H1 (cell line): ENCODE results near the gene SH2D2A. TPM values are rescaled to one million over a fixed set of nuclear protein-coding genes. Genes with fewer than 3 reads are reported as not detected.

Source experiments
- CTCF ChIA-PET: fragments of 300-600 bp; sonication (Branson Sonifier 250); formaldehyde crosslinking; loops from one replicate; lab custom pipeline; 2021; ENCODE audit not compliant: partially characterized antibody; lab: Charles Lee
- POLR2A ChIA-PET: fragments of 300-600 bp; sonication (Branson Sonifier 250); formaldehyde crosslinking; loops from one replicate; lab custom pipeline; 2021; ENCODE audit warnings: inconsistent platforms; ENCODE audit not compliant: partially characterized antibody; lab: Charles Lee
- DNase-seq, 2 experiments: peaks; one replicate each; pipeline versions ENCODE4 v3.0.0 to v3.0.0-alpha.2; 2010 to 2022; ENCODE audit warnings: low spot score in 2 of 2, low read depth in 1 of 2, mixed read lengths in 1 of 2
- FAIRE-seq: peaks from 2 replicates; lab custom pipeline; 2011; peaks lifted over from hg19 to GRCh38; lab: Jason Lieb, UNC
- H2AFZ ChIP-seq: 2 replicates; pipeline ENCODE4 v1.8.1; 2012; ENCODE audit warnings: low read length, inconsistent platforms
- H2AK5ac ChIP-seq: 2 replicates; pipeline ENCODE4 v1.6.1; 2013; ENCODE audit warnings: low read depth, low read length
- H2BK120ac ChIP-seq: replicated peaks from 2 replicates; pipeline ENCODE3; 2013; ENCODE audit warnings: low read depth, low read length, inconsistent platforms
- H2BK12ac ChIP-seq: 2 replicates; pipeline ENCODE4 v1.6.1; 2013; ENCODE audit warnings: low read depth, low read length
- H2BK15ac ChIP-seq: 2 replicates; pipeline ENCODE4 v1.6.1; 2013; ENCODE audit warnings: low read length
- H2BK20ac ChIP-seq: 2 replicates; pipeline ENCODE4 v1.6.1; 2013; ENCODE audit warnings: low read length
- H2BK5ac ChIP-seq: 2 replicates; pipeline ENCODE4 v1.6.1; 2013; ENCODE audit warnings: low read depth, low read length
- H3K14ac ChIP-seq: 2 replicates; pipeline ENCODE4 v1.6.1; 2013; ENCODE audit warnings: inconsistent platforms; ENCODE audit not compliant: insufficient read length
- H3K18ac ChIP-seq: 2 replicates; pipeline ENCODE4 v1.6.1; 2013; ENCODE audit warnings: low read length; ENCODE audit errors: extremely low read depth
- H3K23ac ChIP-seq: 2 replicates; pipeline ENCODE4 v1.6.1; 2013; ENCODE audit warnings: inconsistent platforms; ENCODE audit not compliant: insufficient read length
- H3K23me2 ChIP-seq: 2 replicates; pipeline ENCODE4 v1.6.1; 2013; ENCODE audit warnings: low read depth, low read length
- H3K27ac ChIP-seq: 2 replicates; pipeline ENCODE4 v1.6.1; 2011; ENCODE audit warnings: low read depth, low read length, inconsistent platforms
- H3K27me3 ChIP-seq, 4 experiments: replicated peaks in 1 of 4; 1 replicate in 1 of 4; 2 replicates in 3 of 4; pipeline versions ENCODE4 v1.6.1 to v1.8.1; 2011 to 2013; ENCODE audit warnings: low read length in 3 of 4, mild to moderate bottlenecking in 3 of 4, inconsistent platforms in 2 of 4, mixed read lengths in 2 of 4, moderate library complexity in 1 of 4; ENCODE audit not compliant: control insufficient read depth in 3 of 4, insufficient read depth in 3 of 4; ENCODE audit errors: extremely low read depth in 1 of 4
- H3K36me3 ChIP-seq, 4 experiments: 2 replicates each; pipeline versions ENCODE4 v1.6.1 to v1.8.1; 2011 to 2013; ENCODE audit warnings: mild to moderate bottlenecking in 4 of 4, low read length in 3 of 4, moderate library complexity in 2 of 4, control low read depth in 1 of 4, inconsistent platforms in 1 of 4; ENCODE audit not compliant: insufficient read depth in 4 of 4, control insufficient read depth in 2 of 4
- H3K4ac ChIP-seq: replicated peaks from 2 replicates; pipeline ENCODE3; 2013; ENCODE audit warnings: low read length, low read depth, mixed read lengths, inconsistent platforms; ENCODE audit not compliant: insufficient read length
- H3K4me1 ChIP-seq, 4 experiments: replicated peaks in 1 of 4; 1 replicate in 1 of 4; 2 replicates in 3 of 4; pipeline versions ENCODE4 v1.6.1 to v1.8.1; 2011 to 2013; ENCODE audit warnings: low read length in 3 of 4, inconsistent platforms in 2 of 4, mixed read lengths in 1 of 4; ENCODE audit not compliant: insufficient read depth in 4 of 4, control insufficient read depth in 3 of 4
- H3K4me2 ChIP-seq, 2 experiments: 2 replicates each; pipeline versions ENCODE4 v1.6.1 to v1.8.1; 2011 to 2013; ENCODE audit warnings: low read depth in 2 of 2, low read length in 2 of 2, control low read depth in 1 of 2, inconsistent platforms in 1 of 2, mild to moderate bottlenecking in 1 of 2; ENCODE audit not compliant: insufficient read depth in 1 of 2
- H3K4me3 ChIP-seq, 4 experiments: fragments of 200-600, 300-600 bp in 1 of 4; sonication (generic), shearing (Covaris generic), sonication (Bioruptor Twin) in 1 of 4; 2 replicates each; pipeline versions ENCODE4 v1.5.1 to v1.8.1; 2011 to 2016; ENCODE audit warnings: low read length in 4 of 4, low read depth in 3 of 4, control low read depth in 2 of 4, inconsistent platforms in 2 of 4, mild to moderate bottlenecking in 2 of 4, mixed read lengths in 1 of 4, moderate library complexity in 1 of 4; ENCODE audit not compliant: insufficient read depth in 2 of 4; ENCODE audit errors: extremely low read depth in 1 of 4
- H3K56ac ChIP-seq: replicated peaks from 2 replicates; pipeline ENCODE3; 2013; ENCODE audit warnings: low read depth, mild to moderate bottlenecking, mixed read lengths, low read length, inconsistent platforms; ENCODE audit not compliant: insufficient read length
- H3K79me1 ChIP-seq: 2 replicates; pipeline ENCODE4 v1.6.1; 2013; ENCODE audit warnings: low read depth, low read length, control low read depth
- H3K79me2 ChIP-seq, 2 experiments: 2 replicates each; pipeline versions ENCODE4 v1.6.1 to v1.8.1; 2012 to 2013; ENCODE audit warnings: low read length in 2 of 2, mild to moderate bottlenecking in 2 of 2, inconsistent platforms in 1 of 2; ENCODE audit not compliant: insufficient read depth in 2 of 2, control insufficient read depth in 1 of 2
- H3K9ac ChIP-seq, 4 experiments: replicated peaks in 1 of 4; 1 replicate in 1 of 4; 2 replicates in 3 of 4; pipeline versions ENCODE4 v1.6.1 to v1.8.1; 2011 to 2013; ENCODE audit warnings: low read depth in 3 of 4, low read length in 3 of 4, control low read depth in 2 of 4, mild to moderate bottlenecking in 2 of 4, moderate library complexity in 2 of 4, inconsistent platforms in 1 of 4; ENCODE audit errors: extremely low read depth in 1 of 4
- H3K9me3 ChIP-seq, 2 experiments: 2 replicates each; pipeline versions ENCODE4 v1.6.1 to v1.8.1; 2012 to 2013; ENCODE audit warnings: mild to moderate bottlenecking in 2 of 2, moderate library complexity in 2 of 2, control low read depth in 1 of 2, inconsistent platforms in 1 of 2, low read depth in 1 of 2, low read length in 1 of 2, mixed read lengths in 1 of 2; ENCODE audit not compliant: insufficient read depth in 2 of 2
- H4K20me1 ChIP-seq, 2 experiments: replicated peaks in 1 of 2; 2 replicates each; pipeline versions ENCODE3 to v1.8.1; 2011 to 2013; ENCODE audit warnings: inconsistent platforms in 2 of 2, low read length in 2 of 2, mild to moderate bottlenecking in 1 of 2; ENCODE audit not compliant: insufficient read depth in 2 of 2, control insufficient read depth in 1 of 2
- H4K5ac ChIP-seq: 2 replicates; pipeline ENCODE4 v1.6.1; 2013; ENCODE audit warnings: low read length, low read depth, mixed read lengths, inconsistent platforms; ENCODE audit not compliant: insufficient read length
- H4K8ac ChIP-seq: 2 replicates; pipeline ENCODE4 v1.8.0; 2013; ENCODE audit warnings: mild to moderate bottlenecking, moderate library complexity, low read length, inconsistent platforms; ENCODE audit not compliant: insufficient read depth; ENCODE audit errors: extremely low read depth
- H4K91ac ChIP-seq: replicated peaks from 2 replicates; pipeline ENCODE3; 2013; ENCODE audit warnings: low read length, mixed read lengths, inconsistent platforms; ENCODE audit not compliant: insufficient read length
- CREB1 ChIP-seq: IDR thresholded peaks from 2 replicates; pipeline ENCODE4 v1.6.1; 2012; ENCODE audit warnings: inconsistent platforms
- POU5F1 ChIP-seq: IDR thresholded peaks from 2 replicates; pipeline ENCODE4 v1.6.1; 2011; ENCODE audit warnings: low read depth, mild to moderate bottlenecking, low read length, moderate library complexity
- WGBS, 2 experiments: shearing (Covaris generic) in 1 of 2; methylation state at CpG; one replicate each; pipeline versions ENCODE4 v1.1.6 to v1.1.7; 2013 to 2015; ENCODE audit warnings: low lambda C conversion rate in 2 of 2, mixed read lengths in 2 of 2, inconsistent platforms in 1 of 2, low coverage in 1 of 2, missing lambda C conversion rate in 1 of 2; ENCODE audit not compliant: insufficient replicate concordance in 2 of 2, insufficient coverage in 1 of 2, insufficient read length in 1 of 2; ENCODE audit errors: extremely low coverage in 1 of 2, missing lambda C conversion rate in 1 of 2; 5-methylcytosine and 5-hydroxymethylcytosine counted together
- polyA plus RNA-seq, 7 experiments: library from polyadenylated mRNA; depleted of rRNA in 3 of 7; stranded (reverse) in 5 of 7; unstranded in 2 of 7; fragments of >200 nt in 5 of 7; fragments of 200-250 nt in 2 of 7; gene quantifications; 1 replicate in 5 of 7; 2 replicates in 1 of 7; 4 replicates in 1 of 7; pipeline versions ENCODE4 v1.2.1 to v1.2.3, GENCODE V29; 2011 to 2013; ENCODE audit warnings: missing spikeins in 2 of 7, mixed read lengths in 2 of 7
- total RNA-seq: library from RNA; stranded (reverse); fragmentation: NEBNext Ultra II Directional; extraction: Animal tissue kit (Norgen Biotek cat#: 25700); gene quantifications from 2 replicates; pipeline ENCODE4 v1.2.1, GENCODE V29; 2021

SH2D2A gene
- total and polyA plus RNA-seq, 2 of the 8 experiments (the other 6 are each of a cell fraction or from before 2014, with no cell fraction given), result 3.3 to 7.9 TPM

DNA sequence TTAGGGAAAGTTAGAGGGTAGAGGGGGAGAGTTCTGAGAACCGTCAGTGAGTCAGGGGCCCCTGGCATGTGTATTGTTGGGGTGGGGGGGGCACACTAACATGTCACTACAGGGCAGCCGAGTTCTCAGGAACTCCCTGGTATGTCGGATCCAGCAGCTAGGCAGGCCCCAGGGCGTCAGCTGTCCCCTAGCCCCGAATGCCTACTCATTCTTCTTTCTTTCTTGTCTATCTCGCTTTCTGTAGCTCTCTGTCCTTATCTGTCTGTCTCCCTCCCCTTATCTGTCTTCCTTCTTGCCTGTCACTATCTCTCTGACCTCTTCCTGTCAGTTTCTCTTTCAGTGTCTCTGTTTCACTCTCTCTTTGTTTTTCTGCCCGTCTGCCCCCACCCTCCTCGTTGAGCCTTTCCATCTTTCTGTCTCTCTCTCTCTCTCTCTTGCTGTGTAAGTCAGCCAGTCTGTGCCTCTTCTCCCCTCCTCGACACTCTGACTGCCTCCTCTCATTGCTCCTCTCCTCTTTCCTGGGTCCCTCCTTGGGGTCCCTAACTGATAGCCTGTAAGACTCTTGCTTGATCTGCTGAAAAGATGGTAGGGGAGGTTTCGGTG, 46.5 kb upstream of the SH2D2A start:
- Histone ChIP-seq H3K18ac (no peak overlapping the region), H3K9me3 (no peaks in the 10 kb centered on the region), H3K79me1 (no peaks in the 10 kb centered on the region), H3K4me1 (peaks cover 0 to 21% (median 15%) of the 10 kb centered on the region in 4 experiments; a peak in 5 of 7 replicates), H4K91ac (no peak overlapping the region), H3K27me3 (peaks cover 46 to 73% (median 65%) of the 10 kb centered on the region in 4 experiments), H3K4me3 (no peak overlapping the region), H3K4me2 (no peak overlapping the region), H2AK5ac (no peak overlapping the region), H3K4ac (no peak overlapping the region), H2AFZ (no peak overlapping the region), H3K23ac (no peak overlapping the region), H2BK5ac (no peak overlapping the region), H3K27ac (no peak overlapping the region), H3K36me3 (peaks cover 0 to 2% (median 0%) of the 10 kb centered on the region in 4 experiments; a peak in 1 of 8 replicates), H2BK120ac (no peak overlapping the region), H4K5ac (no peak overlapping the region), H2BK20ac (no peak overlapping the region), H2BK15ac (no peak overlapping the region), H4K8ac (no peak overlapping the region), H3K14ac (no peak overlapping the region), H3K56ac (no peak overlapping the region), H3K23me2 (peaks cover 19% of the 10 kb centered on the region; the same call in 1 of the 2 replicates), H2BK12ac (no peak overlapping the region), H4K20me1 (peaks cover 1 to 7% of the 10 kb centered on the region in 2 experiments), H3K79me2 (no peaks in the 10 kb centered on the region), H3K9ac (no peak overlapping the region)
- POLR2A ChIA-PET, result no interaction called here
- FAIRE-seq (no peak), DNase-seq (no peak)
- CTCF ChIA-PET, result interaction anchor here (1.0 to 25.2 kb wide), 11 partner anchors 13 to 236 kb away, joined by 3 to 719 read pairs (median 84); partner anchors contain the start of genes CRABP2, LRRC71 and PEAR1
- 60% methylated on average over 10 of the region's 10 CpGs; no CpG with 5 or more reads in 1 of the 2 experiments for WGBS, 2 experiments
- no peak for TF ChIP-seq CREB1
- no peak for TF ChIP-seq POU5F1
